Lower lobe of right lung (tissue), 2 donors: ENCODE measurements around the gene TMEM45B. TPM values are rescaled to one million over a fixed set of nuclear protein-coding genes. Genes with fewer than 3 reads are reported as not detected.
"Not testable (repeated sequence)": the region's sequence is repeated elsewhere in the genome, so short reads cannot be mapped to it uniquely, and the experiment has no call there.

Source experiments
- ATAC-seq, 2 donors: fragments of 200-7000 bp; cut with Tn5 transposase; one replicate each; pipeline ENCODE4 v1.9.1; 2020 to 2022; ENCODE audit warnings: mild to moderate bottlenecking in 2 of 2, moderate library complexity in 2 of 2
- DNase-seq: peaks from one replicate; pipeline ENCODE4 v3.0.0-alpha.2; 2020
- H3K27ac ChIP-seq: fragments of 200-600 bp; one replicate; pipeline ENCODE4 v1.8.0; 2022
- H3K27me3 ChIP-seq: fragments of 200-600 bp; one replicate; pipeline ENCODE4 v1.8.0; 2022; ENCODE audit warnings: low read depth
- H3K36me3 ChIP-seq: fragments of 200-600 bp; one replicate; pipeline ENCODE4 v1.8.0; 2022; ENCODE audit warnings: mild to moderate bottlenecking
- H3K4me1 ChIP-seq: fragments of 200-600 bp; one replicate; pipeline ENCODE4 v1.8.0; 2022
- H3K4me3 ChIP-seq: fragments of 200-600 bp; one replicate; pipeline ENCODE4 v1.8.0; 2022; ENCODE audit warnings: mild to moderate bottlenecking
- H3K9me3 ChIP-seq: fragments of 200-600 bp; one replicate; pipeline ENCODE4 v1.8.0; 2022
- CTCF ChIP-seq: fragments of 200-600 bp; IDR thresholded peaks from one replicate; pipeline ENCODE4 v1.8.0; 2022; ENCODE audit warnings: antibody characterized with exemption, mild to moderate bottlenecking
- intact Hi-C: fragments of 100-400 bp; cut with DNase I; formaldehyde crosslinking; loops from one replicate; pipeline ENCODE4 v1.11.0; 2022
- total RNA-seq: library from RNA; stranded (reverse); fragmentation: NEBNext Ultra II Directional; extraction: Animal tissue kit (Norgen Biotek cat#: 25700); gene quantifications from one replicate; pipeline ENCODE4 v1.2.1, GENCODE V29; 2021
- donor health status: DM: no; HTN: yes; CAD: no; lungs with severe emphysema.

TMEM45B gene
- total RNA-seq, 1 donor from 2014 or later = 13.8 TPM

GRCh38 chr11:129861702-129862522 lies 46.3 kb downstream of the TMEM45B start:
- ATAC-seq (peak; percentile 95 to 96), DNase-seq (peak; percentile 82)
- TF ChIP-seq CTCF = no peak
- H3K36me3 ChIP-seq = peaks cover 45% of the 10 kb centered on the region
- H3K27ac ChIP-seq = peak overlapping the region; percentile 77
- H3K4me3 ChIP-seq = peak overlapping the region; percentile 35
- H3K4me1 ChIP-seq = peaks cover 14% of the 10 kb centered on the region
- intact Hi-C loops = no loop called here
- H3K27me3 ChIP-seq = no peaks in the 10 kb centered on the region
- H3K9me3 ChIP-seq = no peaks in the 10 kb centered on the region

DNA sequence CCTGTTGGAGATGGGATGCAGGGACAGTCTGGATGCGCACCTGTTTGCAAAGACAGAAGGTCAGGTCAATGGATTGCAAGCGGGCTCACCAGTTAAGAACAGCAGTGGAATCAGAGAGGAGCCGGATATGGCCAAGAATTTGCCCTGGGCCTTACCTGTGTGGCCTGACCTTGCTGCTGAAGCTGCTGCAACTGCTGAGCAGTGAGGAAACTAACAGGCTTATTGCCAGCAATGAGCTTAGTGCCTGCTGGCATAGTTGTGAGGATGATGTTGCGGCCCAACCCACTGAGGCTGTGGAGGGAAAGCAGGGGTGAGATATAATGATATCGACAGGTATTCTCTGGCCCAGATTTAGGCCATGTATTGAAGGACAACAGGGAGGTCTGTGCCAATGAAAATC lies 49.2 kb downstream of the TMEM45B start:
- no peak for ATAC-seq
- Histone ChIP-seq H3K27me3 (no peaks in the 10 kb centered on the region), H3K4me3 (no peak overlapping the region), H3K9me3 (no peaks in the 10 kb centered on the region), H3K27ac (no peak overlapping the region), H3K36me3 (peaks cover 68% of the 10 kb centered on the region), H3K4me1 (peaks cover 14% of the 10 kb centered on the region)
- no peak for TF ChIP-seq CTCF
- intact Hi-C loops = no loop called here
- no peak for DNase-seq

DNA sequence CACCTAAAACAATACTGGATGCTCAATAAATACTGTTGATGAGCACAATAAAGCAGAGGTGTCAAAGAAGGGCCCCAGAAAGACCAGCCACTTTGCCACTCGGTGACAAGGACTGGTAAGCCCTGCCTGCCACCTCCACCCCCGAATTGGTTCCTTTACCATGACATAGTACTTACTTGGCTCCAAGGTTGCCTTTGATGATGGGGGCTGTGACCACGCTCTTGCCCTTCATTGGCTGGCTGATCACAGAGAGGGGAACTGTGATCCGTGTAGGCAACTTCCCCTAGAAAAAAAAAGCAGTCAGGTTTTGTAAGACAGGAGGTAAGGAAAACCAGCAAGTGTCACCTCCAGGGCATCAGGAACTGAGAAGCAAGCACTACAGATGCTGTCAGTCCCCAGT lies 50.1 kb downstream of the TMEM45B start:
- DNase-seq (no peak), ATAC-seq (no peak)
- H3K4me1 ChIP-seq = peaks cover 14% of the 10 kb centered on the region
- no peaks in the 10 kb centered on the region for H3K27me3 ChIP-seq
- H3K36me3 ChIP-seq = peaks cover 75% of the 10 kb centered on the region
- no peaks in the 10 kb centered on the region for H3K9me3 ChIP-seq
- no peak overlapping the region for H3K27ac ChIP-seq
- no peak for TF ChIP-seq CTCF
- intact Hi-C loops = no loop called here
- H3K4me3 ChIP-seq = no peak overlapping the region

DNA sequence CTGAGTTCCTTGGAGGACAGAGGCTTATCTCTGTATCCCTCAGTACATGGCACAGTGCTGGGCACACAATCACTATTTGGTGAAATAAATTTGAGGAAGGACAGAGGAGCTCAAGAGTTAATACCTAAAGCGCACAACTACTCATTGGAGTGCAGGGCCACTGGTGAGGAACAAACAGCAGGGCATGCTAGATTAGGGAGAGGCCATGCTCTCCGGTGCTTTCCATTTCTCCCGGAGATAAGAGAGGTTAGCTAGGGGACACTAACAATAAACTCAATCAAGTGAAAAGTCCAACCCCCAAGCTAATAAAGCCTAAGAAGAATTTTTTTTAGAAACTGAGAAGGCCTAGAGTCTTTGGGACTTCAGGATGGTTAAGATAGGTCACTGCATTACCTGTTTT lies 50.7 kb downstream of the TMEM45B start:
- no peaks in the 10 kb centered on the region for H3K9me3 ChIP-seq
- intact Hi-C loops = no loop called here
- TF ChIP-seq CTCF = no peak
- peaks cover 82% of the 10 kb centered on the region for H3K36me3 ChIP-seq
- H3K4me3 ChIP-seq = no peak overlapping the region
- DNase-seq = no peak
- H3K27ac ChIP-seq = no peak overlapping the region
- H3K4me1 ChIP-seq = peaks cover 11% of the 10 kb centered on the region
- H3K27me3 ChIP-seq = no peaks in the 10 kb centered on the region
- ATAC-seq = no peak

DNA sequence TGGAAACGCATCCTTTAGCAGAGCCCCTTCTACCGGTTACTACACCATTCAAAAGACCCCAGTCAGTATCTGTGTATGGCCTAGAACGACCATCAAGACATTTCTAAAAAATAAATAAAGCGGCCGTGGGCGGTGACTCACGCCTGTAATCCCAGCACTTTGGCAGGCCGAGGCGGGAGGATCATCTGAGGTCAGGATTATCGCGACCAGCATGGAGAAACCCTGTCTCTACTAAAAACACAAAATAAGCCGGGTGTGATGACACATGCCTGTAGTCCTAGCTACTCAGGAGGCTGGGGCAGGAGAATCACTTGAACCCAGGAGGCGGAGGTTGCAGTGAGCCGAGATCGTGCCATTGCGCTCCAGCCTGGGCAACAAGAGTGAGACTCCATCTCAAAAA lies 53.0 kb downstream of the TMEM45B start:
- peaks cover 98% of the 10 kb centered on the region for H3K36me3 ChIP-seq

GRCh38 chr11:129871914-129872313 lies 56.3 kb downstream of the TMEM45B start:
- no peak overlapping the region for H3K27ac ChIP-seq
- H3K9me3 ChIP-seq = no peaks in the 10 kb centered on the region
- no peak for ATAC-seq
- H3K36me3 ChIP-seq = peaks cover 98% of the 10 kb centered on the region
- H3K27me3 ChIP-seq = no peaks in the 10 kb centered on the region
- H3K4me1 ChIP-seq = no peaks in the 10 kb centered on the region
- H3K4me3 ChIP-seq = no peak overlapping the region
- TF ChIP-seq CTCF = no peak
- intact Hi-C loops = no loop called here
- no peak for DNase-seq

More for the DNA sequence above, 53.0 kb downstream of the TMEM45B start:
- ATAC-seq, intact Hi-C loops, H3K4me1 ChIP-seq, H3K4me3 ChIP-seq, H3K9me3 ChIP-seq, H3K27me3 ChIP-seq, H3K27ac ChIP-seq, DNase-seq: not testable (repeated sequence)
